Hepatocyte (in vitro differentiated cells): ENCODE measurements around the gene SPRN.

Experiments
- CTCF ChIP-seq: fragments of 200-600 bp; sonication (generic); IDR thresholded peaks from 2 replicates; pipeline ENCODE4 v1.5.1; 2016; ENCODE audit warnings: antibody characterized with exemption, mild to moderate bottlenecking; ENCODE audit not compliant: poor library complexity
- EZH2 ChIP-seq: fragments of 200-600 bp; sonication (generic); IDR thresholded peaks from 2 replicates; pipeline ENCODE4 v1.6.1; 2016; ENCODE audit warnings: antibody characterized with exemption, mild to moderate bottlenecking, borderline replicate concordance
- EZH2phosphoT487 ChIP-seq: fragments of 200-600 bp; sonication (generic); IDR thresholded peaks from one replicate; pipeline ENCODE4 v1.6.1; 2018; ENCODE audit warnings: antibody characterized with exemption, mild to moderate bottlenecking, low read depth, moderate library complexity; ENCODE audit not compliant: unreplicated experiment, severe bottlenecking

- TF ChIP-seq CTCF, result no peak
- no peak for TF ChIP-seq EZH2
- no peak for TF ChIP-seq EZH2phosphoT487
Observed at GRCh38 chr10:133474027-133474426, 49.6 kb upstream of the SPRN start.
